GM19324 (cell line): ENCODE results near the gene UROC1.

ENCODE experiments used
- ATAC-seq: cut with Tn5 transposase; IDR thresholded peaks from one replicate; pipeline ENCODE4 v1.9.1; 2021; ENCODE audit warnings: mild to moderate bottlenecking, moderate library complexity; ENCODE audit not compliant: unreplicated experiment, low FRiP score

UROC1 gene

DNA sequence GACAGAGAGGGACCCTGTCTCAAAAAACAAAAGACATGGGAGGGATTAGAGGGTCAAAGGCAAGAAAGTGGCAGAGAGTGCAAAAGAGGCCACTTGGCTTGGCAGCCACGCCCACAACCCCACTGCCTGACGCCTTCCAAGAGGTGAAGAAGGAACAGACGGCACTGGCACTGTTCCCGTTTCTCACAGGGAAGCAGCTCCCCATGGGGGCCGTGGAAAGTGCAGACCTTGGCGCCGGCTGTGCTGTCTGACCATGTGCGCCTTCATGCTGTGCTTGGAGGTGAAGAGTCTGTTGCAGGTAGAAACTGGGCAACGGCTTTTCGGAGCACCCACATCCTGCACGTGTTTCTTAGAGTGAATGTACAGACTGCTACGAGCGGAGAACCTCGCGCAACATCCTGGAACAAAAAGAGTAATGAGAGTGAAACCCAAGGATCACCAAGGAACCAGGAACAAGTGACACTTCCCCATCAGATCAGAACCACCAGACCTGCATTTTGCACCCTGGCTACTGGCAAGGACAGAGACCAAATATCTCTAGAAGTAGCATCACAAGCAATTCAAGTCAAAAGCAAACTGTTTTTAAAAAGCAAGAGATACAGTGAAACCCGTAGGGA is 51.5 kb downstream of the UROC1 start:
- no peak for ATAC-seq

DNA sequence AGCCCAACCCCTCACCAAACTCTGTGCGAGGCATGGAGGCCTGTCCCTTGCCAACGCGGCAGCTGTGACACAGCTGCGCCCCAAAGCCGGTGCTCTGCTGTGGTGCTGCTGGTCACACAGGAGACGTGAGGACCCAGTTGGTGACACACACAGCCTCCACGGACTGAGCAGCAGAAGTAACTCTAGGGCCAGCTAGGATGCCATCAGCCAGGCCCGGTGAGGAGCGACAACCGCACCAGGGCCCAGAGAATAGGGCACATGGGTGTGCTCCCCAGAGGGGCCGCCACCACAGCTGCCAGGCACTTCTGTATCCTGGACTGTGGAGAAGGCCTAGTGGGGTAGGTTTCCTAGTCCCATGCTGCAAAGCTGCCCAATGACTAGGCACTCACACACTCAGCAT is 52.6 kb downstream of the UROC1 start:
- no peak for ATAC-seq

DNA sequence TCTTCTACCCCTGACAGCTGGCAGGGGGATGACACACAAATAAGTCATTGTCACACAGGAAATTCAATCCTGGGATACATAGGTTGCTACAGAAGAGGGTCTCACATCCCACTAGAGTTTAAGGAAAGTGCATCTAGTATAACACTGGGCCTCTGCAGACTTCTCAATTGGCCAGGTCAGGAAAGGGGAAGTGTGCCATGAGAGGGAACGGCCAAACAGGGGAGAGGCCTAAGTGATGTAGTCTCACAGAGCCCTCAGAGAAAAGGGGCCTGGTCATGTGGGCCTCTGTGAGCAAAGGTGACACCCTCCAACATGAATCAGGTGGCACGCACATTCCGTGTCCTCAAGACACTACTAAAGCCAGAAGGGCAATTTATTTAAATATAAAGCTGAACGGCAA is 53.1 kb downstream of the UROC1 start:
- no peak for ATAC-seq

DNA sequence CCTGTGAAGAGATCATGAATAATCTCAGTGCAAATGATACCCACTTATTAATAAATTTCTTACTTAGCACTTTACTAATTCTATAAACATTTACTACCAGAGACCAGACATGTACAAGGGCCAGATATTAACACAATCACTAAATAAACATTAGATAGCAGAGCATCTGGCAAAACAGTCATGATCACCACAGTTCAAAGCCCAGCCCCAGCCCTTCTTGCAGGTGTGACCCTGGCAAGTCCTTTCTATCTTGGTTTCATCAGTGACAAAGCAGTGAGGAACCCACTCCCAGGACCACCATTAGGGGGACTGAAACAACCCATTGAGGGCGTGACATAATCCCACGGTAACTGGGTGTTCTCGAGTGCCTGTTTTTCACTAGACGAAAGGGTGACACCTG is 53.5 kb downstream of the UROC1 start:
- no peak for ATAC-seq

DNA sequence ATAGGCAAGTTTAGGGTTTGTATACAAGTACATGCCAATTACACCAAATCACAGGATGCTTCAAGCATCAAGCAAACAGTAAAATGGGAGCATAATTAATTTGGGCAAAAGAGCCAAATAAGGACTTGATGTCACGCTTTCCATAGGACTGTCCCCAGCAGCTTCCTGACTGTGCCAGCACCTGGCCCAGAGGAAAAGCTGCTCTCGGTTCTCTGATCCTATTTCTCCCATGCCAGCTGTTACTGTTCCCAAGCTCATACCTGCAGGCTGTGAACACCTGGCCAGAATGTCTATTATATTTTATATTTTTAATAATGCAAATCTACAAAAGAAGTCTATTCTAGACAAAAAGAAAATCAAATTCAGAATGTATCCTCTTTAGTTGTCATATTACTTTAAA is 54.1 kb downstream of the UROC1 start:
- no peak for ATAC-seq

DNA sequence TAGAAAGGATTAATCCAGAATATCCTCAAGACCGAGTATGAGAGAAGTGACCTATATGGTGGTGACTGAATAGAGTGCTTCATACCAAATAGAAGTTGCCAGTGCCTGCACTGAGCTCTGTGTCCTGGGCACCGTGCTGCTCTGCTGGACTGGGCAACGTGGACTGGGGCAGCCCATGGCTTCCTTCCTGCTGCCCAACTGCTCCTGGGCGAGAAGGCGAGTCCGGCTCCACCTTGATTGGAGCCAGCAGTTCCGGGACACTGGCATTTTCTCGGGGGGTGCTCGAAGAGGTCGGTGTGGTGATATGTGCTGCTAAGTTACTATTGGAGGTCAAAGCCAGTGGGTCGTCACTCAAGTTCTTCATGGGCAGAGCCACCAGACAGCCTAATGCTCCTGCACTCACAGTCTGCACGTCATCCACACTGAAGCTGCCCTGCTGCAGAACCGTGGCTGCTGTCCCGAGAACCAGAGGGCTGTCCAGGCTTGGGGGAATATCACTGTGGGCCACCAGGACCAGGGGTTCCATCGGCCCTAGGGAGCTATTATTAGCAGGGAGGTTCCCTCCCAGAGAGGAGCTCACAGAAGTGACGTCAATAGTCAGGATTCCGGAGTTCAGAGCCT is 56.0 kb downstream of the UROC1 start:
- no peak for ATAC-seq

DNA sequence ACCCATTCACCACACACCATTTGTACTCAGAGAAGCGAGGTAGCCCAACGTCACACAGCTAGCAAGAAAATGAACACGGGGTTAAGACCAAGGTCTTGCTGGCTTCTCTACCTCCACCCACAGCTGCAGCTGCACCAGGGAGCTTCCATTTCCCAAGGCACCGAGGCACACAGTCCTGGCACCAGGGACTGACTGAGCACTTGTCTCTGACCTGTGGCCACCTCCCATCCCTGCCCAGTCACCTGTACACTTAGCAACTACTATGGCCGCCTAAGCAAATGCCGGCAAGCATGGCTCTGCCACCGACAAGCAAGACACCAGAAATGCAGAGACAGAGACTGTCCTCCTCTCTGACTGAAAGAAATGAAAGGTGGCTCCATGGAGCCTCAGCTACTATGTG is 57.2 kb downstream of the UROC1 start:
- no peak for ATAC-seq

DNA sequence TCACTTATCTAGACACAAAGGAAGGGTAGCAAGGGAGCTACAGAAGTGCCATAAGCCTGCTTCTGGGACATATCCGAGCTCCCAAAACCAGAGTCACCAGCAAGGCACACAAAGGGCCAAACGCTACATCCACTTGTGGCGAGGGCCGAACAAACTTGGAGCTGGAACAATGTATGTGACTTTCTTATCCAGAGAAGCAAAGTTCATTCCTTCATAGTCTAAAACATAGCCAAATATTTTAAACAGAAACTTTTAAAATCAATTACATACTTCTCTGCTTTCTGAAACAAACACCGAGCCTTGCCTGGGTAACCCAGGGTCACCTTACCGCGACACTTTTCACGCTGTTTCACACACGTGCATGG is 57.8 kb downstream of the UROC1 start:
- ATAC-seq = no peak

DNA sequence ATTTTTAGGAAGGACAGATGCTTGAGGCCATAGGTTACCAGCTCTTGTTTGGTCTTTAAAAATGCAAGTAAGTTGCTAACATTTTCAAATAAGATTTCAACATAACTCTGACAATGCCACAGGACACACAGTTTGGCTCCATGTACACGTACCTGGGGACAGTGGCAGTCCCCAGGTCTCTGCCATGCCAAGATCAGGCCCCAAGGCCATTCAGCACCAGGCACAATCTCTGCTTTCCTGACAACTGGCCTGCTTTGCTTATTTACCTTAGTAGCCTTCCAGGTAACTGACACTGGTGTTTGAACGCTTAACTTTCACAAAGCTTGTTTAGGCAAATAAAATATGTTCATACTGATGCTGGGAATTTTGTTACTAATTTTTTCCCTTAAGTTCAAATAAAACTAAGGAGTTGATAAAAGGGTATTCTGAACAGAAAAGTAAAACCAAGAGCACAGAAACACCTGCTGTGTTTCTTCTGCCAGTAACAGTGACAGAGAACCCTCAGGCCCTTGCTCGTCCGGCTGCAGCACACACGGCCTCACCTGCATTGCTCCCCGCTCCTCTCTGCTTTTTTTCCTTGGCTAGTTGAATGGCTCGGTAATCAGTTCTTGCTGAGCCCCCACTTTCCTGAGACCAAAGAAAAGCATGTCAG is 58.3 kb downstream of the UROC1 start:
- ATAC-seq = no peak

DNA sequence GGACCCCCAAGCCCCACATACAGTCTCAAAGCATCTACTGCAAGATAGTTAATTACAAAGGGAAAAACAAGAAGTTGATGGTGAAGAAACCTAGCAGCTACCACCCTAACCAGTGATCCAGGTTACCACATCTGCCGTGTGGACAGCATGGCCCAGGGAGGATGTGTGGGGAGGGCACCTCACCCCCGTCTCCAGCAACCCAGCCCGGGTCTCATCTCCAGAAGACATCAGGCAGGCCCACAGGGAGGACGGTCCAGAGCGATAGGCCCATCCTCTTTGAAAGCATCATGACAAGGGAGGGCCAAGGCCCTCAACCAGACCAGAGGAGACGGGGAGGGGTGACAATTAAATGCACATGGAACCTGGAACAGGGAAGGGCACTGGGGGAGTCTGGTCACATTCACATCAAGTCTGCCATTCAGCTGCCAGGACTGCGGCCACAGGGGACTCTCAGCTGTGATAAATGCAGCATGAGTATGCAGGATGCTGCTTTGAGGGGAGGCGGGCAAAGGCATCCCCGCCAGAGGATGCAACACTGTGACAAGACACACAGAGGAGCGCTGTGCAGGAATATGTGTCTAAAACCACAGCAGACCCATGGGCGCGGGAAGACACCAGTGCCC is 60.7 kb downstream of the UROC1 start:
- no peak for ATAC-seq

DNA sequence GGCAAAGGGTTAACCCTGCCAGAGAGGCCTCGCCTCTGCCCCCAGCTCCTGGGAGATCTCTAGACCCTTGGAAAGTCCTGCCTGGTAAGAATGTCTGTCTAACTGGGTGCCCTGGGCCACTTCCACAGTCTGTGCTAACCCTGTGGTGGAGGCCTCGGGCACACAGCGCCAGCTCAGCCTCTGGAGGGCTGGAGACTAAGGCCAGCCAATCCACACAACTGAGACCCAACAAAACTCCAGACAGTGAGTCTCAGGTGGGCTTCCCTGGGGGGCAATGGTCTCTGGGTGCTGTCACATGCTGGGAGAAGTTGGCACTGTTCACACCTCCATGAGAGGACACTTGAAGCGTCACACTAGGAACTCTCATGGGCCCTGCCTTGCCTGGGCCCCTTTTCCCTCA is 61.4 kb downstream of the UROC1 start:
- no peak for ATAC-seq

DNA sequence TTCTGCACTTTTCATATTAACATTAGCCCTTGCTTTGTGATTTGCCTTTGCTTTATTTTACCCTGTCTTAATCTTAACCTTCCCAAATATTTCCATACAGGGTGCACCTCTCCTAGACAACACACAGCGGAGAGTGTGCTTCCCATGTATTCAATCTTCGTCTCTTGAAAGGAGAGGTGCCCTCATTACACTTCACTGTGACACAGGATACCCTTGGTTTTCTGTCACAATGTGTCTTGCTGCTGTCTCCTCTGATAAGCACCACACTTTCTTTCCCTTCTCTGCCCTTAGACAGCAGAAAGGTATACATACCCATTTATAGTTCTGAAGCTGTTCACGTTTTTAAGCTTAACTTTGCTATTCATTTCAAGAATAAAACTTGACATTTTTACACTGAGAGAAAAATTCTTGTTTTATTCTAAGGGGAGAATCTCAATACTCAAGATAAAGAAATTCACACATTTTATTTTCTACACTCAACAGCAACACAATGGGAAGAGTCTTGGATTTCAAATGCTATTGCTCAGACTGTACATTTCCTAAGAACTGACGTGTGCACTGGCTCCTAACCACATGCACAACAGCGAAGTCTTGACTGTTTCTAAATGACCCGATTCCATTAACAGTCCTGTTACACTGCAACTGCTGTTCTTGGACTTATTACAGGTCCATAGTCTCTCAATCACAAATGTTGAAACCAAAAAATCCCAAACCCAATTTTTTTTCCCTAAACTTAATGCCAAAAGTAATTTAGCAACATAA is 63.0 kb downstream of the UROC1 start:
- ATAC-seq = no peak

DNA sequence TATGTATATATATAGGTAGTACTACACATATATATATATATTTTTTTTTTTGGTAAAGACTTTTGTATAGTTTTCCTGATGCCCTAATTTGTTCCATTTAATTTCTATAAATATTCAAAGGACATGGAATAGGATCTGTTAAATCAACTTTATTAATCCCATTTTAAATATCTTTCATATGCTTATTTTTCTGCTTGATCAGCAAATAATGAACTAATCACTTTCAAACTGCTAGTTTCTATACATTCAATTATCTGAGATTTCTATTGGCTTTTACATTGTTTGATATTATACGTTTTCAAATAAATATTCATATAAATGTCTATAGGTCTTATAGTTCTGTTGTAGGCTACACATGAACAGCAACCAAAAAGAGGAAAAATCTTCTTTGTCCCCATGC is 63.5 kb downstream of the UROC1 start:
- ATAC-seq = no peak

DNA sequence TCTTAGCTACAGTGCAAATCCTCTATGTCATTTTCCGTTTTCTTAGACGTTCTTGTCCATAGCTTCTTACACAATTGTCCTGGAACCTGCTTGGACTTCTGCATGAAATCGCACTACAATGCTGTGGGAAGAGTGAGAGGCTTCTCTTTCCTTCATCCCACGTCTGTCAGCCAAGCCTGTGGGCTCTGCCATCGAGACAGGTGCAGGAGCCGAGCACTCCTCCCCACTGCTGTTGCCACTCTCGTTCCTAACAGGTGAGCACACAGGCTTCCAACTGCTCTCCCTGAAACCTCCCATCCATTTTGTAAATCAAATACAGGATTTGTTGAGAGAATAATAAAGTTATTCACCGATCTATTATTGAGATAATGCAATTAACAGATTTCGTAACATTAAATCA is 65.4 kb downstream of the UROC1 start:
- ATAC-seq = no peak

DNA sequence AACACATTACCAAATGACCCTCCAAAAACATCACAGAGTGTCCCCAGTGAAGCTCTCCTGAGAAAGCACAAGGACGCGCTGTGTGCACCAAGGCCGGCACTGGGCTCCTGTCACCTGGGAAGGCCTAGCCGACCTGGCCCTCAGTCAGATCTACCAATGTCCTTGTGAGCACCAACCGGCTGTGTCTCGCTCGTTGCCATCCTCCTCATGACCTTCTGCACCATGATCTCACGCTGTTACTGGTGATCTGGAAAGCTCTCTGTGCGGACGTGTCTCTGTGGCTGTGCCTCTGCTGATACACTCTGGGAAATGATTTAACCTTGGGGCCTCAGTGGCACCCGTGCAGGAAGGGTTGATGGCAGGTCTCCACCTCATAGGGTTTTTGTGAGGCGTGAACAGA is 66.1 kb downstream of the UROC1 start:
- ATAC-seq = no peak

DNA sequence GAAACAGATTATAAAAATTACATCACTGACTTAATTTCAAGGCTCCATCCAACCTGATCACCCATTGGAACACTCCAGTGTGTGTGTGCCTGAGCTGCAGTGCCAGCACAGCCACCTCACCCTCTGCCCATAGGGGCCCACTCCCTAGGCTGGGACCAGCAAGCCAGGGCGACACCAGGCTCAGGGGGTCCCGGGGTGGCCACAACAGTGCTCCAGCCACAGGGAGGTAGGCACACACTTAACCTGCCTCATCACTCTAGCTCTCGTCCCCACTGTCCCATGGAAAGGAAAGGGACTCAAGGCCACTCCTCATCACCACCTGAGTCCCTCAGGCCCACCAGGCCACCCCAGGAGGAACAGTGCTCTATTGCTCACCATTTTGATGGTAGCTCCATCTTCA is 66.8 kb downstream of the UROC1 start:
- no peak for ATAC-seq

DNA sequence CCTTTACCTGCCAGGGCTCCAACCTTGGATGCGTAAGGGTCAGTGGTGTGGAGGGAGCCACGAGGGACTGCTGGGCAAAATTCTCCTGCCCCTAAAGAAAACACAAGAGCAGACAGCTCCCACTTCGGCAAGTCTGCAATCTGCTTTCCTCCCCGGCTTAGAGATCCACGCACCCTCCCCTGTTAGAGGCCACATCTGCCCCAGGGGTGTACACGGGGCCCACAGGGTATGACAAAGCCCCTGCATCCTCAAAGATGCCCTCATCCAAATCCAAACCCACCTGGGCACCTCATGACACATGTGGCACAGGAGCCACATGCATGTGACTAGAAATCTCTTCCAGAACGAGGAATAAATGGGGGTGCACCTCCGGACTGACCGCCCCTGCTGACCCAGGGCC is 67.4 kb downstream of the UROC1 start:
- no peak for ATAC-seq

DNA sequence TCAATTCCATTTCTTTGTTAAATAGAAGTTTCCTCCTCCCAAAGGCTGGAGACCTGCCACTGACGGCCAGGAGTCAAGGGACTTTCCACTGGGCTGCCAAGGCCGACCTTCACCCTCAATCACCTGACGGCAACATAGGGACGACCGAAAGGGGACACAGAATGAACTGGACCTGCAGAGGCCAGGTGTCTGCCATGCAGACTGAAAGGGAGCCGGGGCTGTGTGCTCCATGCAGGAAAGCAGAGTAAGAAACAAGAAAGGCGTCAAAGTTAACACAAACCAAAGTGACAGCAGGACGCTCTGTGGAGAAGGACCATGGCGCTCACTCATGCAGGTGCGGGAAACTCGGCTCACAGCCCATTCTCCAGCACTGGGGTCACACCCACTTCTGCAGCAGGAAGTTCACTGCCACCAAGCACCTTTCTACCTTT is 67.9 kb downstream of the UROC1 start:
- ATAC-seq = no peak

DNA sequence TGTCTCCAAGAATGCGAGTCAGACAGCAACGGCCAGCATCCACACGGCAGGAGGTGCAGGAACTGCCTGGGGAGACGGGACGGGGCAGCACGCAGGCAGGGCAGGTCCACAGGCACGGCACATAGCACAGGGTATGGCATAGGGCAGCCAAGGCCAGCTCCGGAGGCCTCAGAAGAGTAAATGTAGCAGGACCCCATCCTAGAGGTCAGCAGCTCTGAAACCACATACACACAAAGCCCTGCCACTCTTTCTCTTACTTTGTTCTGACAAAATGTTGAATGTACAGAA is 68.7 kb downstream of the UROC1 start:
- no peak for ATAC-seq

DNA sequence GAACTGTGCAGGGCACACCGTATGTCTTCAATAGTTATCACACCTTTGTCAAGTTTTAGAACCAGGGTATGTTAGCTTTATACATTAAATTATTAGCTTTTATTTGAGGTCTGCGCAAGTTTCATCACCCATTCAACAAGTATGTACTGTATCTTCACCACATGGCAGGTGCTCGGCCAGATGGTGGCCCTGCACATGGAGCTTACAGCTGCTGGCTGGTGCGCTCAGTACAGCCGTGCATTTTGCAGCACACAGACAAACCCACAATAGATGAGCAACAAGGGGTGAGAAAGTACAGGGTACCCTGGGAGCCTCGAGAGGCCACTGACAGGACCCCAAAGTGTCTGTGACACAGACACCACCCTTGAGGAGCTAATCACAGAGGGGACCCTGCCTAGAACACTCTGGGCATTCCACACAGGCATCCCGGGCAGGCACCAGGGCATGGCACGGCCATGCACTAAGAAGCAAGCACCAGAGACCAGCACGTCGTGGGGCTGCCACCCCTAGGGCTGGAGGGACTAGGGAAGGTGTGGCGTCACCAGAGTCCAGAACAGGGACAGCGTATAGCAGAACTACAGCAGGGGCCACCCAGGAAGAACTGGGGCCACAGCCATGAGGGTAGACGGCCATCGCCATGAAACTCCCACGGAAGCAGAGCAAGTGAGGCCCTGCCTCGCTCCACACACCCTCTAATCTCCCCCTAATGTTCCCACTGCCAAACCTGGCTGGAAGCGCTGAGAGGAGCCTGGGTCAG is 69.3 kb downstream of the UROC1 start:
- ATAC-seq = no peak
